Measurements from ENCODE around the gene PGAP2. TPM values are rescaled to one million over a fixed set of nuclear protein-coding genes. Genes with fewer than 3 reads are reported as not detected.

PGAP2 gene
- total and polyA plus RNA-seq, 2 donors (not counting 3 experiments of a cell fraction or from before 2014, with no cell fraction given) = 18.3 to 34.1 TPM

GRCh38 chr11:3831378-3832239 lies 23.2 kb downstream of the PGAP2 start:
- no peaks in the 10 kb centered on the region for H3K9me3 ChIP-seq (replicated peaks; ENCODE audit: control insufficient read depth, insufficient read depth, low read length)
- H4K20me1 ChIP-seq (replicated peaks; ENCODE audit: control insufficient read depth, extremely low read depth, insufficient read depth, low read length) = no peaks in the 10 kb centered on the region
- no peak overlapping the region for H3K9ac ChIP-seq (replicated peaks; ENCODE audit: extremely low read depth, insufficient read depth, low read length)
- H3K79me2 ChIP-seq (ENCODE audit: control insufficient read depth, insufficient read depth, low read length) = peaks cover 54% of the 10 kb centered on the region
- H3K4me3 ChIP-seq (replicated peaks in 1 of 3; ENCODE audit: insufficient read depth in 1 of 3, low read depth in 1 of 3, low read length in 3 of 3) = no peak overlapping the region
- H3K36me3 ChIP-seq (ENCODE audit: control insufficient read depth in 2 of 2, extremely low read depth in 1 of 2, insufficient read depth in 2 of 2, low read length in 2 of 2) = peaks cover 2 to 18% of the 10 kb centered on the region in 2 experiments
- DNase-seq (ENCODE audit: low read depth, low spot score) = no peak
- BruUV-seq (replicated peaks) = no TSS peak
- no peak overlapping the region for H3K4me2 ChIP-seq (ENCODE audit: insufficient read depth, low read length)
- no peak for TF ChIP-seq FOS (IDR thresholded peaks at IDR 0.05; ENCODE audit: borderline replicate concordance, insufficient read depth, low read length)
- TF ChIP-seq POLR2AphosphoS5 (IDR thresholded peaks at IDR 0.05; ENCODE audit: insufficient read depth, low read depth, low read length) = no peak
- no peak for TF ChIP-seq JUN (IDR thresholded peaks at IDR 0.05; ENCODE audit: borderline replicate concordance, insufficient read depth, insufficient read length, low read depth)
- TF ChIP-seq MYC (IDR thresholded peaks at IDR 0.05; ENCODE audit: low read depth, low read length) = no peak
- TF ChIP-seq EZH2 (IDR thresholded peaks at IDR 0.05; ENCODE audit: borderline replicate concordance, low read depth, low read length, severe bottlenecking) = no peak
- TF ChIP-seq, protein P1, sequence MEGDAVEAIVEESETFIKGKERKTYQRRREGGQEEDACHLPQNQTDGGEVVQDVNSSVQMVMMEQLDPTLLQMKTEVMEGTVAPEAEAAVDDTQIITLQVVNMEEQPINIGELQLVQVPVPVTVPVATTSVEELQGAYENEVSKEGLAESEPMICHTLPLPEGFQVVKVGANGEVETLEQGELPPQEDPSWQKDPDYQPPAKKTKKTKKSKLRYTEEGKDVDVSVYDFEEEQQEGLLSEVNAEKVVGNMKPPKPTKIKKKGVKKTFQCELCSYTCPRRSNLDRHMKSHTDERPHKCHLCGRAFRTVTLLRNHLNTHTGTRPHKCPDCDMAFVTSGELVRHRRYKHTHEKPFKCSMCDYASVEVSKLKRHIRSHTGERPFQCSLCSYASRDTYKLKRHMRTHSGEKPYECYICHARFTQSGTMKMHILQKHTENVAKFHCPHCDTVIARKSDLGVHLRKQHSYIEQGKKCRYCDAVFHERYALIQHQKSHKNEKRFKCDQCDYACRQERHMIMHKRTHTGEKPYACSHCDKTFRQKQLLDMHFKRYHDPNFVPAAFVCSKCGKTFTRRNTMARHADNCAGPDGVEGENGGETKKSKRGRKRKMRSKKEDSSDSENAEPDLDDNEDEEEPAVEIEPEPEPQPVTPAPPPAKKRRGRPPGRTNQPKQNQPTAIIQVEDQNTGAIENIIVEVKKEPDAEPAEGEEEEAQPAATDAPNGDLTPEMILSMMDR (IDR thresholded peaks at IDR 0.05; ENCODE audit: extremely low read depth in 1 of 2, insufficient read depth in 1 of 2, low read depth in 1 of 2, low read length in 2 of 2) = no peak
- no peak for TF ChIP-seq POLR2A (IDR thresholded peaks at IDR 0.05; ENCODE audit: low read depth, low read length)
- TF ChIP-seq GATA2 (IDR thresholded peaks at IDR 0.05; ENCODE audit: insufficient read depth, insufficient read length, low read depth, low read length) = no peak
- TF ChIP-seq, protein P2, sequence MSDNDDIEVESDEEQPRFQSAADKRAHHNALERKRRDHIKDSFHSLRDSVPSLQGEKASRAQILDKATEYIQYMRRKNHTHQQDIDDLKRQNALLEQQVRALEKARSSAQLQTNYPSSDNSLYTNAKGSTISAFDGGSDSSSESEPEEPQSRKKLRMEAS (IDR thresholded peaks at IDR 0.05; ENCODE audit: insufficient read depth, insufficient read length) = no peak
- intact Hi-C loops (cut with micrococcal nuclease) = no loop called here
- dilution Hi-C loops (cut with MboI; ENCODE audit: extremely low pct_ligation_motif_present, low sequenced_read_pairs) = no loop called here
- no peak overlapping the region for H3K27ac ChIP-seq (ENCODE audit: insufficient read depth, low read depth, low read length)
- ChIA-PET CTCF (interaction anchor here (1.0 to 7.3 kb wide), 3 partner anchors 9 to 241 kb away, joined by 3 to 38 read pairs (median 7); partner anchors contain the start of gene RHOG), POLR2A (no interaction called here)
- no peaks in the 10 kb centered on the region for H3K27me3 ChIP-seq (ENCODE audit: control insufficient read depth in 2 of 2, insufficient read depth in 2 of 2, low read length in 2 of 2)
- peaks cover 12% of the 10 kb centered on the region for H3K4me1 ChIP-seq (ENCODE audit: control insufficient read depth, extremely low read depth, insufficient read depth, low read length)
- no peaks in the 10 kb centered on the region for H3K9me1 ChIP-seq (replicated peaks; ENCODE audit: control insufficient read depth, extremely low read depth, insufficient read depth, low read length)
- H2AFZ ChIP-seq (ENCODE audit: low read depth, low read length) = no peak overlapping the region
- peak; percentile 12 for FAIRE-seq

Measured in endothelial cell of umbilical vein (primary cell).